Hepatocyte (in vitro differentiated cells): Measurements from ENCODE around the gene KRTDAP.

Experiments
- CTCF ChIP-seq: fragments of 200-600 bp; sonication (generic); IDR thresholded peaks from 2 replicates; pipeline ENCODE4 v1.5.1; 2016; ENCODE audit warnings: antibody characterized with exemption, mild to moderate bottlenecking; ENCODE audit not compliant: poor library complexity
- EZH2phosphoT487 ChIP-seq: fragments of 200-600 bp; sonication (generic); IDR thresholded peaks from one replicate; pipeline ENCODE4 v1.6.1; 2018; ENCODE audit warnings: antibody characterized with exemption, mild to moderate bottlenecking, low read depth, moderate library complexity; ENCODE audit not compliant: unreplicated experiment, severe bottlenecking

GRCh38 chr19:35461060-35461459, 29.2 kb downstream of the KRTDAP start:
- TF ChIP-seq CTCF (no peak), EZH2phosphoT487 (no peak)
